GF-D8 (cell line): ENCODE results near the gene EVX2.

Experiments
- DNase-seq: peaks from one replicate; lab custom pipeline; 2025; lab: John Stamatoyannopoulos, UW

EVX2 gene

DNA sequence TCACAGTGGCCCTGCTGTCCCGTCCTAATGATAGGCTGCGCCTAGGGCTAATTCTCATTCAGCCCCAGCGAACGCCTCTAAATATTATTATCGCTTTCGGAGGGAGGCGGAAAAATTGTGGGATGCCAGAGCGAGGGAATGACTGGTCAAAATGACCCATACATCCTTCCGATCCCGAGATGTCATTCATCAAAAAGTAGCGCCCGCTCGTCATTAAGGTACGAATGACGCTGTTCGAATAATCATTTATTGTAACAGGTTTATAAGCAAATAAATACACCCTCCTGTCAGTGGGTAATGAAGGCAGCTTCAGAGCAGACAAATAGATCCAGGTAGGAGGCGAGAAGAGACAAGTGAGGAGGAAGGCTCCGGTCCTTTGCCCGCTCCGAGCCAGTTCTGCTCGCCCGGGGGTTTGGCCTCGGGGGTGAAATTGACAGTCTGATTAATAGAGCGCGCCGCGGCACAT is at the start of gene EVX2:
TSS of gene EVX2 (minus strand) at position 167 of the 466 bp plus-strand sequence. CDS start 186 bp downstream, outside the sequence.
- no peak for DNase-seq

DNA sequence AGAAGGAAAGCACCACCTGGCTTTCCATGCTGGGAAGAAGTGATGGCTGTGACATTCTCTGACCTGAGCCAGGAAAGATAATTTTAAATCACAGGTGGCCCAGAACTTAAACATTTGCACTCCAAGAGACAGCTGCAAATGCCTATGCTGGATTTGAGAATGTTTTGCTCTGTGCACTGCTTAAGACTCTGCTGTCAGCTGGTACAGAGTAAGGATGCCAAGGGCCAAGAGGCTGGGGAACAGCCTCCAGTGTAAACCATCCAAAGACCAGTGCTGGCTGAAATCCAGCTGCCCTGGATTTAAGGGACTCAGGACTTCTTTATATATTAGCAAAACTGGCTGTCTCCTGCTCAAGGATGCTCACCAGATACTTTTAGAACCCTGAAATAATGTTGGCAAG is 49.6 kb upstream of the EVX2 start:
- no peak for DNase-seq

DNA sequence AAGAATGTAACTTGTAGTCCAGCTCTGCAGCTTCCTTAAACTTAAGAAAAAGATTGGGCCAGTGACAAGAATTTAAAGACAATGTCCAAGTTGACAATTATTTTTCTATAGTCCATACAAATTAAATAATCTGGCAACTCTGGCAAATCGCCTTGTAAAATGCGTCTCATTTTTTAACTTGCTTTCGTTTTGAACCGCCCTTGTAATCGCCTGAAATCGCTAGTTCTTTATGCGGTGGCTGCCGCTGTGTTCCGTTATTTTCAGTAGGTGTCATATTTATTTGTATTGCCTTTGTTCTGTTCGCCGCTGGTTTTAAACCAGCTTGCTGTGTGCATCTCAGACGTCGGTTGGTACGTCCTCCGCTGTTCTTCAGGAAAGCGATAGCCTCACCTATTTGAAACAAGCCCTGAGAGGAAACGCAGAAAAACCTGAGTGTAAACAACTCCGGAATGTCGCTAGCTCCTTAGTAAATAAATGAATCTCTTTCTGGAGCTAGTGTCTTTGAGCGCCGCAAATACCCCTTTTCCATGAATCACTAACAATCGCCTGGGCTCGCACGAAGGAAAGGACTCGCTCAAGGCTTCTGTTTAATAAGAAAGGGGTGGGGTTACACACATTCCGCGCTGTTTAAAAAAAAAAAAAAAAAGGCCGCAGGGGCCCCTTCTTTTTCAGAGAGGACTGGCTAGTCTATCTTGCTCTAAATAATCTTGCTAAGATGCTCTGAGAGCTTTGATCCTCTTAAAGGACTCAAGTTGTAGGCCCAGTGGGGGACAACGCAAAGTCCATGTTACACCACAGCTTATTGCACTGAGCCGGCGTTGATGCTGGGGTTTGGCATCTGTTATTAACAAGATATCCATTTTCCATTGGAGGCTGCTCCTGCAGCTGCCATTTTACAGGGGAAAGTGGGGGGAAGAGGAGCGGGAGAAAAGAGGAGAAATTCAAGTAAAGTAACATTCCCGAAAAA is 48.7 kb upstream of the EVX2 start:
- DNase-seq: no peak

DNA sequence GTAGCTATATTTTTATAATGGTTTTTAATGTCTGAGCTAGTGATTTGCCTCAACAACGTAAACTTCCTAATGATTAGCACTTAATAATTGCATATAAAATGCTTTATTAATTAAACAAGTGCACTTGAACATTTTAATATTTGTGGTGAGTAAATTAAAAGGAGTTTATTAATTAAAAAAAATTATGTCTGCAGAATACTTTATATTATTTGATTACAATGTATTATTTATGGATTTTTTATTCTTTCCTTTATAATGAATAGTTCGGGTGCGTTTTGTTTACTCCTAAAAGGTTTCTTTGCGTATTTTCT is 48.0 kb upstream of the EVX2 start:
- DNase-seq: no peak

DNA sequence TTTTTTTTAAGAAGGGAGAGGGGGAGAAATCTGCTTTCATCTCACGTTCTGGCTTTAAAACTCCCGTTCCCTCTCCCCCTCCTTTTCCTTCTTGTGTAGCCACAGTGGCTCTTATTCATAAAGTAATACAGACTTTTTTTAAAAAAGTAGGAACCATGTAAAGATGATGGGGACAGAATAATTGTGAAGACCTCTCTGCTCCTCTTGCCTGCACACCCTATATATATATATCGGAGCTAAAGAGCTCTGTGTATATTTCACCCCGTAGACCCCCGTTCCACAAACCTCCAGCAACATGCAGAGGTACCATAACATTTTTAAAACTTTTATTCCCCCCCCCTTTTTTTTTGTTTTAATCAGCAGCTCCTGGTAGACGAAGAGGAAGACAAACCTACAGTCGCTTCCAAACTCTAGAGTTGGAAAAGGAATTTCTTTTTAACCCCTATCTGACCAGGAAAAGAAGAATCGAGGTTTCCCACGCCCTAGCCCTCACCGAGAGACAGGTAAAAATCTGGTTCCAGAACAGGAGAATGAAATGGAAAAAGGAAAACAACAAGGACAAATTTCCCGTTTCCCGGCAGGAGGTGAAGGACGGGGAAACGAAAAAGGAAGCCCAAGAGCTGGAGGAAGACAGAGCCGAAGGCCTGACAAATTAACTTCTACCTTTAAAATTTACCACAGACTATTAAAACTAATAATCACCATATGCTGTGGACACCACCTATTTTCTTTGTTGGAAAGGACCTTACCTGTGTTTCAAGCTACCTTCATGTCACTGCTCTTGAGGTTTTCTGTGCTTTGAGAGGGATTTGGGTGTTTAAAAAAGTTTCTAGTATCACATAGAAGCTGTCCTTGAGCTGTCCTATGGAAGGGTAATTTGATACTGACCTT is 47.4 kb upstream of the EVX2 start:
- DNase-seq: no peak

DNA sequence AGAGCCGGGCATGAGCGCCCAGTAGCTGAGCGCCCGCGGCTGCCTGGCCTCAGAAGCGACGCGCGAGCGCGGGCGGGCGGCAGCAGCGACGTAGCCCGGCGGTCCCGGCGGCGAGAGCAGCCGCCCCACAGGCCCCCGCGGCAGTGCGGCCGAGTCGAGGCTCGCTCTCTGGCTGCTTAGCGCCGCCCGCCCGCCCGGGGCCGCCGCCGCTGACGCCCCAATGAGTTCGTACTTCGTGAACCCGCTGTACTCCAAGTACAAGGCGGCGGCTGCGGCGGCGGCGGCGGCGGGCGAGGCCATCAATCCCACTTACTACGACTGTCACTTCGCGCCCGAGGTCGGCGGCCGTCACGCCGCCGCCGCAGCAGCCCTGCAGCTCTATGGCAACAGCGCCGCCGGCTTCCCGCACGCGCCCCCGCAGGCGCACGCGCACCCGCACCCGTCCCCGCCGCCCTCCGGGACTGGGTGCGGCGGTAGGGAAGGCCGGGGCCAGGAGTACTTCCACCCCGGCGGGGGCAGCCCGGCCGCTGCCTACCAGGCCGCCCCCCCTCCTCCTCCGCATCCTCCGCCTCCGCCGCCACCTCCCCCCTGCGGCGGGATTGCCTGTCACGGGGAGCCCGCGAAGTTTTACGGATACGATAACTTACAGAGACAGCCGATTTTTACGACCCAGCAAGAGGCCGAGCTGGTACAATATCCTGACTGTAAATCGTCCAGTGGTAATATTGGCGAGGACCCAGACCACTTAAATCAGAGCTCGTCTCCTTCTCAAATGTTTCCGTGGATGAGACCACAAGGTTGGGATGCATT is 46.6 kb upstream of the EVX2 start:
- no peak for DNase-seq

DNA sequence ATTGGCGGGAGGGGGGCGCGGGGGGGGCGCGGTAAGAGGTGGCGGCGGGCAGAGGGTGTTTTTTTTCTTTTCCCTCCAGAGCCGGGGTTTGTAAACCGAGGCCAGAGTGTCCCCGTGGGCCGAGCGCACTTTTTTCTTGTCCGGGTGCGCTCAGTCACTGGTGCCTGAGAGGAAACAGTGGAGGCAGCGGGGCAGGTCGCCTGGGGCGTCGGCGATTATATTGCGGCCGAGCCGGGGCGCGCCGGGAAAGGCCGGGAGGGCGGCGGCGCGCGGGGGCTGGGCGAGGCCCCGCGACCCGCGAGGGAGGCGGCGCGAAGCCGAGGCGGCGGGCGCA is 46.0 kb upstream of the EVX2 start:
- no peak for DNase-seq

DNA sequence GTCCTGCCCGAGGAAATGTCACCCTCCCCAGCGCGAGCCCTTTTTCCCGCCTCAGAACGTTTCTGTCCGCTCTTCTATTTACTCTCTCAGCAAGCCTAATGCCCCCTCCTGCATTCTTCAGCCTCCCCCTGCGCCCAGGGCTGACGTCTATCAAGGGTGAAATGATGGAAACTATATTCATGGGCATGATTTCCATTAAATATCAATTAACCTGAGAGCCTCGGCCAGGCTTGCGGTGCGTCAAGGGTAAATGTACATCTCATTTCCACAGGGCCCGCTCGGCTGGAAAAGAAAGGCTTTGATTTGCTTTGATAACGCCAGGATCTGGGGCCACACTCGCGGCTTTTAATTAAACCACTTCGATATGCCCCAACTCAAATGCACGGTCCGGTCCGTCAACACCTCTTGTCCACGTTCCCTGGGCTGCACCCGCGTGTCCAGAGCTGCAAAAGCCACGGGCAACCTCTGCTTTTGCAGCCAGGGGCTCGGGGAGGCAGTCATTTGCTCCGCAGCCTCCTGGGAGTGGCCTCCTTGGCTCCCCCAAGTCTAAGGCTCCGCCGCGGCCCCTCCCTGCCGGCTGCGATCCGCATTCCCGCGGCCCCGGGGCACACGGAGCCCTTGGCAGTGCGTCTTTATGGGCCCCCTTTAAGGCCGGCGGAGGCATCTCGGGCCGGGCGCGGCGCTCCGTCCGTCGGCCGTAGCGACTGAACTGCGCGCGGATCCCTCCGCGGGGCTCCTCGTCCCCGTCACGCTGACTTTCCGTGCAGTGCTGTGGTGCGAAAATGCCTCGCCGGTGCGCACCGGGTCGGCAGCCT is 45.4 kb upstream of the EVX2 start, which contains the start of gene HOXD8:
TSS of gene HOXD8 (plus strand) at position 724 of the 815 bp plus-strand sequence. CDS start 662 bp downstream, outside the sequence.
- no peak for DNase-seq

DNA sequence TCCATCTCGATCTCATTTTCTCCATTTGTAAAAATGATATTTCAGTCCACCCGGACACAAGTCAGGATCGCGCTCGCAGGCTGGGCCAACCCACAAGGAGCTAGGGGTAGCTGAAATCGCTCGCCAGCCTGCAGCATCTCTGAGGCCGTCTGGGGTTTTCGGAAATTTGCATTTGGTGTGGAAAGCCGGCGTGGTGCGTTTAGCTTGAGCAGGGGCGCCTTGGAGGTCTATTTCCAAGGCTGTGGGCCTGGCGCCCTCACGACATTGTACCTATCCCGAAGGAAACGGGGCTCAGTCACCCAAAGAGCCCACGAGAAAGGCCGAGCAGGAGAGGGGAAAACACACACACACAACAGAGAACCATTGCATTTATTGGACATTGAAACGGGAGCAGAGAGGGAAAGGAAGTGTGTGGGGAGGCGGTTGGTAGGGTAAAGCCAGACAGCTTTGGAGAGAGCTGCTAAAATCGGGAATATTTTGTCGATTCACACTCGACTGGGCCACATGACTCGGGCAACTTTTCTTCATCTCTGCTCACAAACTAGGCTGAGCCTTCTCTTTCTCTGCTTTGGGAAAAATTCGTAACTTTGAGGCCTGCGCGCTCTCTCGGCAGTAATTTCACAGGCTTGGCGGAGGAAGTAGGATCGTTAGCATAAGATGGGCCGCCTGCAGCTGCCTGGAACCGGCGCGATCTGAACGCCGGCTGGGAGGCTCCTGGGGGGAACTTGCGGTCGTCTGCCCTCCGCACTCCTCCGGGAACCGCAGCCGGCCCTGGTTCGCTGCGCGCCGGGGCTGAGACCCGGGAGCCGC is 44.6 kb upstream of the EVX2 start:
- no peak for DNase-seq

DNA sequence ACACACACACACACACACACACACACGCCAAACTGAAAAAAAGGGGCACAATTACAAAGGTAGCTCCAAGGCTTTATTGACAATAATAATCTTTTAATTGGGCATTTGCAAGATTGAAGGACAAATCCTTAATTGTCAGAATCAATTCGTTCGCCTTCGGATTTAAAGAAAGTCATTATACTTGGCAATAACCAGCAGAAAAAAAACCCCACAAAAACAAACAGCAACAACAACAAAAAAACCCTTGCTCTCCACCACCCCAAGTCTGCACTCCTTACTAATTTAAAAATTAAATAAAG is 44.0 kb upstream of the EVX2 start:
- DNase-seq: no peak

DNA sequence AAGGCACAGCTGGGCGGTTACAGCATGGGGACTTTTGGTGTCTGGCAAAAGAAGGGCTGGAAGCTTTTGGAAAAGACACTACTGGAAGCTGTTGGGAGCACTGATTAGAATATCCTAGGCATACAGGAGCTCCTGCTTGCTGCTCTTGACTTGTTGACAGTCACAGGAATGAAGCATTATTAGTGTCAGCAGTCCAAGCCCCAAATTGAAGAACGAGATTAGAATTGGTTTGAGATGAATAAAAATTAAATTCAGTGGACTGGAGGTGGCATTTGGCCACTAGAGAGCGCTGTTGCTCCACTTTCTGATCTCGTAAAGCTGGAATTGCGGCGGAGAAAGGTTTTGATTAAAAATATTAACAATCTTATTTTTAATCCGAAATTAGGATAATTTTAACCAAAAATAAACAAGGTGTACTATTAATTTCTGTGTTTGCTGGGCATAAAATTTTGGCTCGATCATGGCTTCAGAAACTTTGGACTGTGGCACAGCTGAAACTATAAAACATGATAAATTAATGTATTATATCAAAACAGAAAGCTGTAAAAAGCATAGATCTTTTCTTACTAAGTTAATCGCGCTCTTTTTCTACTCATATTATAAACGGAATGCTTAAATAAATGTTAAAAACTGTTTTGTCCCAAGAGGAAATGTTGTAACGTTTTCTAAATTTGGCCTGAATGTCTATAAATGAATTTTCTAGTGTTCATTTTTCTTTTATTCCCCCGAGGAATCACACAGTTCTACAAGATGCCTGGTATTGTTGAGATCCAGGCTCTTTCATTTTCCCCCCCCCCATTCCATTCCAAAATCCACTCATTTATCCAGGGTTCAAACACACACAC is 43.4 kb upstream of the EVX2 start:
- DNase-seq: no peak

DNA sequence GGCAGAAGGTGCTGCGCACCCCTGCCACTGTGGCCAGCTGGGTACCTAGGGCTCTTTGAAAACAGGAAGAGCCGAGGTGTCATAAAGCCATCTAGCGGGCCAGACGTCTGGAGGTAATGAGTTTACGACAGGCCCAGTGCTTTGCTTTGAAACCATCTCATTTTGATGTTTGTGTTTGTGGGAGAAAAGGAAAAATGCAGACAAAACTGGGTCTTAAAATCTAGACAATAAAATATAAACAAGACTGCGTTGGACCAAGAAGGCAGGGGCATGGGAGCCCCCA is 42.0 kb upstream of the EVX2 start:
- no peak for DNase-seq

DNA sequence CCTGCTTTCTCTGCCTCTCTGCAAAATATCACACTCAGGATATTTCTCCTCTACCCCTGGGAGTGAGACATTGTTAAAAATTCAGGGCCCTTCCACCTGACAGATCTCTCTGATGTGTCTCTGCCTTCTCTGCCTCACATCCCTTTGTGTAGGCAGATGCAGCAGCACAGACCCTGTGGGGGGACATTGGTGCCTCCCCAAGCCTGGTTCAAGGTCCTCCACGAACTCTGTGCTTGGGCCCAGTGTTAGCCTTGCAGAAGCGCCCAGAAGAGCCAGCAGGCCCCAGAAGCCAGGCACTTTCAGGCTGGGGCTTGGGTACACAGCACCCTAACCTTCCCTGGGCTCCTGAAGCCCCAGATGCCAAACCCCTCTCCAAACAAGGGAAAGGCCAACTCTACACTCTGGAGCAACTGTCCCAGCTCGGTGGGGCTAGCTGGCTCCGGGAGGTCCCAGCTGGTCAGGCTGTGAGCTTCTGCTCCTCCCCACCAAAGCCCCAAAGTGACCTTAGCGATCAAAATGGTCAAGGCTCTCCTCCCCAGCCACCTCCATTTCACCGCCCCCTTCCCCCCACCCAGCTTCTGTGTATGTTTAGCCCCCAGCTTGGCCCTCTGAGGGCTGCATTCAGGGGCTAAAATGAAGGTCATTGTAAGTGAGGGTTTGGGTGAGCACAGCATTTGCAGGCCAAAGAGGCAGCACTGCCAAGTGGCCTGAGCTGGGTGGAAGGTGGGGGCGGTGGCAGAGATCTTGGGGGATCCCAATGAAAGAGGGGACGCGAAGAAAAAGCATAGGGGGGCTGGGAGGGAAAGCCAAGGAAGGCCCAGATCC is 41.4 kb upstream of the EVX2 start:
- DNase-seq: no peak

DNA sequence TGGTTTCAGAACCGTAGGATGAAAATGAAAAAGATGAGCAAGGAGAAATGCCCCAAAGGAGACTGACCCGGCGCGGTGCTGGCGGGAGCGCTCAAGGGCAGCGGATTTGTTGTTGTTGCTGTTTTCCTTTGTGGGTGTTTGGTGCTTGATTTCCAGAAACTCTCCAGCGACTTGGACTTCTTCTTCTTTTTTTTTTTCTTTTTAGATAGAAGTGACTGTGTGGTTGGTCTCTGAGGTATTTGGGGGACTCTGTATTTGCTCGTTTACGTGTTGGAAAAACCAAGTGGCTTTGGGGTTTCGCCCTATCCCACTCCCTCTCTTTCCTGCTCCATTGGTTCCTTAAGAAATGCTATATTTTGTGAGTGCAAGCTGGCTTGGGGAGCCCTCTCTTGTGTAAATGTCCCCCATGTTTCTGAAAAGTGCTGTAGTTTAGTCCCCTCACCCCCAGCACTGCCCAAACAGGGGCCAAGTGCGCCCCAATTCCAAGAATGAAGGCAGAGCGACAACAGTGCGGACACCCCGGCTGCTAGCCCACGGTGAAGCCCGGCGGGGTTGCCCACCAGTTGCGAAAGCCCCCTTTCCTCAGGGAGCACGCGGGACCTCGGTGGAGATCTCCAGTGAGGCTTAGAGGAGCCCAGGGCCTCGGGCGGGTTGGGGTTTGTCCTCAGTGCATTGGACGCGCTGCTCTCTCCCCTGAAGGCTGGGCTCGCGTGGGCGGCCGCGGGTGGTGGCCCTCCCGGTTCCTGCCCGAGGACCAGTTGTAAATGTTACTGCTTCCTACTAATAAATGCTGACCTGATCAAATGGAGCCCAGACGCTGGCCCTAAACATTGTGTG is 40.6 kb upstream of the EVX2 start:
- no peak for DNase-seq

DNA sequence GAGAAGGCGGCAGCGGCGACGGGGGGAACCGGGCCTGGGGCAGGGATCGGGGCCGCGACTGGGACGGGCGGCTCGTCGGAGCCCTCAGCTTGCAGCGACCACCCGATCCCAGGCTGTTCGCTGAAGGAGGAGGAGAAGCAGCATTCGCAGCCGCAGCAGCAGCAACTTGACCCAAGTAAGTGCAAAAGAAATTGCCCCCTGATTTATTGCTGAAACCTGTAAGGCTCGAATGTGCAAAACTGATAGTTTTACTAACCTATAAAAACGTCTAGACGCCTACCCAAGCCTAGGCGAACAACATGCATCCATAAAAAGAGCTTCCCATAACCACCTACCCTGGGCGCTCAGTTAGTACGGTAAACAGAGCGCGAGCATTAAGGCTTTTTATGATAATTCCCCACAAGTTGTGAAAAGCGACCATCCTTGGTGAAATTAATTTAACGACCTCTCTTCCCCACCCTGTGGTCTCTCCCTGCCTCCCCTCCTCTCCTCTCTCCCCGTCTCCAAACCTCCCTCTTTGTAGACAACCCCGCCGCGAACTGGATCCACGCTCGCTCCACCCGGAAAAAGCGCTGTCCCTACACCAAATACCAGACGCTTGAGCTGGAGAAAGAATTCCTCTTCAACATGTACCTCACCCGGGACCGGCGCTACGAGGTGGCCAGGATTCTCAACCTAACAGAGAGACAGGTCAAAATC is 39.8 kb upstream of the EVX2 start:
- DNase-seq: no peak

DNA sequence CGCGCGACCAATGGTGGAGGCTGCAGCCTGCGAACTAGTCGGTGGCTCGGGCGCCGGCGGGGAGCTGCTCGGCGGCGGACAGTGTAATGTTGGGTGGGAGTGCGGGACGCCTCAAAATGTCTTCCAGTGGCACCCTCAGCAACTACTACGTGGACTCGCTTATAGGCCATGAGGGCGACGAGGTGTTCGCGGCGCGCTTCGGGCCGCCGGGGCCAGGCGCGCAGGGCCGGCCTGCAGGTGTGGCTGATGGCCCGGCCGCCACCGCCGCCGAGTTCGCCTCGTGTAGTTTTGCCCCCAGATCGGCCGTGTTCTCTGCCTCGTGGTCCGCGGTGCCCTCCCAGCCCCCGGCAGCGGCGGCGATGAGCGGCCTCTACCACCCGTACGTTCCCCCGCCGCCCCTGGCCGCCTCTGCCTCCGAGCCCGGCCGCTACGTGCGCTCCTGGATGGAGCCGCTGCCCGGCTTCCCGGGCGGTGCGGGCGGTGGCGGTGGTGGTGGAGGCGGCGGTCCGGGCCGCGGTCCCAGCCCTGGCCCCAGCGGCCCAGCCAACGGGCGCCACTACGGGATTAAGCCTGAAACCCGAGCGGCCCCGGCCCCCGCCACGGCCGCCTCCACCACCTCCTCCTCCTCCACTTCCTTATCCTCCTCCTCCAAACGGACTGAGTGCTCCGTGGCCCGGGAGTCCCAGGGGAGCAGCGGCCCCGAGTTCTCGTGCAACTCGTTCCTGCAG is 39.1 kb upstream of the EVX2 start, which contains the start of gene HOXD9:
TSS of gene HOXD9 (plus strand) at position 37 of the 728 bp plus-strand sequence. CDS start at position 87, 50 bp downstream.
- no peak for DNase-seq
